ENCODE data around the gene TMEM269.

The TMEM269 gene

GRCh38 chr1:42834803-42835202 lies 50.0 kb downstream of the TMEM269 start:
- no peak for TF ChIP-seq CTCF (IDR thresholded peaks at IDR 0.05; ENCODE audit: poor library complexity, severe bottlenecking)
- no peaks in the 10 kb centered on the region for H3K27me3 ChIP-seq (ENCODE audit: insufficient read depth, poor library complexity, severe bottlenecking)
- no peaks in the 10 kb centered on the region for H3K9me3 ChIP-seq (ENCODE audit: severe bottlenecking)
- H3K36me3 ChIP-seq (ENCODE audit: low read depth), result no peaks in the 10 kb centered on the region
- no peaks in the 10 kb centered on the region for H3K4me1 ChIP-seq (ENCODE audit: insufficient read depth, poor library complexity, severe bottlenecking)
- DNase-seq (ENCODE audit: low spot score), result no peak
- H3K4me3 ChIP-seq (ENCODE audit: severe bottlenecking), result no peak overlapping the region
- no peak for ATAC-seq (ENCODE audit: low read depth)
- H3K27ac ChIP-seq (ENCODE audit: poor library complexity, severe bottlenecking), result no peak overlapping the region

DNA sequence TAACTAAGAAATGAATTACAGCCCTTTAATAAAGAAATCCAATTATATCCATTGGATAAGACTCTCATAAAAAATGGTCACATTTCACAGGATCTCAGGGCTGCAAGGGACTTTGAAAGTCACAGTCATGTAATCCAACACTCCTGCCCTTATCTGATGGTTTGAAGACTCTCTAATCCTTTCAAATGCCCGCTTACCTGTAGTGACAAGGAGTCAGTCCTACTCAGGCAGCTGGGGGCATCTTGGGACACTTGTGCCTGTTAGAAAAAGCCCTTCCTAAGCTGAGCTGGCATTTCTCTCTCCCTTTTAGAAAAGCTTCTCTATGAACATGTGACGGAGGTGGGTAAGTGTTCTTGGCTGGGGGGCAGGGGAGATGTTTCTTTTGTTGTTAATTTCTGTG lies 50.6 kb downstream of the TMEM269 start:
- H3K27me3 ChIP-seq (ENCODE audit: insufficient read depth, poor library complexity, severe bottlenecking), result no peaks in the 10 kb centered on the region
- H3K9me3 ChIP-seq (ENCODE audit: severe bottlenecking), result no peaks in the 10 kb centered on the region
- TF ChIP-seq CTCF (IDR thresholded peaks at IDR 0.05; ENCODE audit: poor library complexity, severe bottlenecking), result no peak
- H3K36me3 ChIP-seq (ENCODE audit: low read depth), result no peaks in the 10 kb centered on the region
- DNase-seq (ENCODE audit: low spot score) (no peak), ATAC-seq (ENCODE audit: low read depth) (no peak)
- no peaks in the 10 kb centered on the region for H3K4me1 ChIP-seq (ENCODE audit: insufficient read depth, poor library complexity, severe bottlenecking)
- no peak overlapping the region for H3K27ac ChIP-seq (ENCODE audit: poor library complexity, severe bottlenecking)
- no peak overlapping the region for H3K4me3 ChIP-seq (ENCODE audit: severe bottlenecking)

DNA sequence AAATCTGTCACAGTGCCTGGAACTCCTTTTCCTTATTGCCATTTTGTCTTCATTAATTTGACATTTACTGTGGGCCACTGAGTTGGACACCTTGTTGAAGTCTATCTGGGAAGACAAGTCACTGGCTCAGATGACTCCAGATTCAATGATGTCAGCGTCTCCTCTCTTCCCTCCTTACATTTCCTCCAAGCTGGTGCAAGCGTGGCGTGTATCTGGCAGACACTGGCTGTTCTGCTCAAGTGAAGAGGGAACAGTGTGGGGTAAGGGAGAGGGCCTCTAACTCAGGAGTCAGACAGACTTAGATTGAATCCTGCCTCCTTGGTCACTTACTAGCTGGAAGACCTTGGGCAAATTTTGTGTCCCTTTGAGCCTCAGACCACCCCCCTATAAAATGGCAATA lies 52.9 kb downstream of the TMEM269 start:
- Histone ChIP-seq H3K36me3 (ENCODE audit: low read depth) (no peaks in the 10 kb centered on the region), H3K4me1 (ENCODE audit: insufficient read depth, poor library complexity, severe bottlenecking) (no peaks in the 10 kb centered on the region), H3K9me3 (ENCODE audit: severe bottlenecking) (no peaks in the 10 kb centered on the region), H3K27me3 (ENCODE audit: insufficient read depth, poor library complexity, severe bottlenecking) (no peaks in the 10 kb centered on the region), H3K4me3 (ENCODE audit: severe bottlenecking) (no peak overlapping the region), H3K27ac (ENCODE audit: poor library complexity, severe bottlenecking) (no peak overlapping the region)
- ATAC-seq (ENCODE audit: low read depth), result no peak
- TF ChIP-seq CTCF (IDR thresholded peaks at IDR 0.05; ENCODE audit: poor library complexity, severe bottlenecking), result no peak
- no peak for DNase-seq (ENCODE audit: low spot score)

- TF ChIP-seq CTCF (IDR thresholded peaks at IDR 0.05; ENCODE audit: poor library complexity, severe bottlenecking), result no peak
- DNase-seq (ENCODE audit: low spot score) (no peak), ATAC-seq (ENCODE audit: low read depth) (no peak)
- H3K27me3 ChIP-seq (ENCODE audit: insufficient read depth, poor library complexity, severe bottlenecking), result no peaks in the 10 kb centered on the region
- H3K27ac ChIP-seq (ENCODE audit: poor library complexity, severe bottlenecking), result no peak overlapping the region
- no peaks in the 10 kb centered on the region for H3K36me3 ChIP-seq (ENCODE audit: low read depth)
- H3K4me1 ChIP-seq (ENCODE audit: insufficient read depth, poor library complexity, severe bottlenecking), result no peaks in the 10 kb centered on the region
- H3K9me3 ChIP-seq (ENCODE audit: severe bottlenecking), result no peaks in the 10 kb centered on the region
- no peak overlapping the region for H3K4me3 ChIP-seq (ENCODE audit: severe bottlenecking)
Observed at GRCh38 chr1:42838482-42839190, 53.8 kb downstream of the TMEM269 start.

DNA sequence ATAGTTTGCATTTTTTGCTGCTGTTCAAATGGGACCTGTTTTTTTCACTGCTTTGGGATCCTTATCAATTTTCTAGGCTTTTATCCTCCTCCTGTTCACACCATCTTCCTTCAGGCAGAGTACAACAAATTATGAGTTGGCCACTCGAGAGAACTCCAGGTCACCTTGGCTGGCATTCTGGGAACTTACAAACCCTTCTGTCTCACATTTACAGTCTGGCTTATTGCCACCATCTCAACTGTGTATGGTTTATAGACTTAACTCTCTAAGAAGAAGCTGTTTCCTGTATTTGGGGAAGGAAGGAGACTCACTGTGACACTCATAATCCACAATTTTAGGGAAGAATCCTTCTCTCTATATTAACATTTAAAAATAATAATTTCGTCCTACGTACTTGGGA lies 56.2 kb downstream of the TMEM269 start:
- Histone ChIP-seq H3K4me3 (ENCODE audit: severe bottlenecking) (no peak overlapping the region), H3K9me3 (ENCODE audit: severe bottlenecking) (no peaks in the 10 kb centered on the region), H3K4me1 (ENCODE audit: insufficient read depth, poor library complexity, severe bottlenecking) (peaks cover 8% of the 10 kb centered on the region), H3K27me3 (ENCODE audit: insufficient read depth, poor library complexity, severe bottlenecking) (no peaks in the 10 kb centered on the region), H3K36me3 (ENCODE audit: low read depth) (no peaks in the 10 kb centered on the region), H3K27ac (ENCODE audit: poor library complexity, severe bottlenecking) (no peak overlapping the region)
- no peak for DNase-seq (ENCODE audit: low spot score)
- no peak for ATAC-seq (ENCODE audit: low read depth)
- TF ChIP-seq CTCF (IDR thresholded peaks at IDR 0.05; ENCODE audit: poor library complexity, severe bottlenecking), result no peak

All from RWPE2 (cell line).